G401 (cell line): ENCODE measurements around the gene GTF2H4. TPM values are rescaled to one million over a fixed set of nuclear protein-coding genes. Genes with fewer than 3 reads are reported as not detected.

ENCODE experiments used
- DNase-seq: peaks from one replicate; pipeline ENCODE4 v3.0.0-alpha.2; 2015; ENCODE audit warnings: low spot score
- in situ Hi-C: cut with HindIII; loops from 2 replicates; pipeline ENCODE4 v1.10.0; 2016; ENCODE audit warnings: low sequenced_read_pairs, mixed read lengths
- total RNA-seq: library from RNA; depleted of rRNA; stranded (reverse); fragments of >200 nt; shearing (Covaris generic); gene quantifications from 2 replicates; pipeline ENCODE4 v1.2.3, GENCODE V29; 2014; rRNA removed

The GTF2H4 gene
- total RNA-seq, 1 experiment from 2014 or later: 46.2 TPM

DNA sequence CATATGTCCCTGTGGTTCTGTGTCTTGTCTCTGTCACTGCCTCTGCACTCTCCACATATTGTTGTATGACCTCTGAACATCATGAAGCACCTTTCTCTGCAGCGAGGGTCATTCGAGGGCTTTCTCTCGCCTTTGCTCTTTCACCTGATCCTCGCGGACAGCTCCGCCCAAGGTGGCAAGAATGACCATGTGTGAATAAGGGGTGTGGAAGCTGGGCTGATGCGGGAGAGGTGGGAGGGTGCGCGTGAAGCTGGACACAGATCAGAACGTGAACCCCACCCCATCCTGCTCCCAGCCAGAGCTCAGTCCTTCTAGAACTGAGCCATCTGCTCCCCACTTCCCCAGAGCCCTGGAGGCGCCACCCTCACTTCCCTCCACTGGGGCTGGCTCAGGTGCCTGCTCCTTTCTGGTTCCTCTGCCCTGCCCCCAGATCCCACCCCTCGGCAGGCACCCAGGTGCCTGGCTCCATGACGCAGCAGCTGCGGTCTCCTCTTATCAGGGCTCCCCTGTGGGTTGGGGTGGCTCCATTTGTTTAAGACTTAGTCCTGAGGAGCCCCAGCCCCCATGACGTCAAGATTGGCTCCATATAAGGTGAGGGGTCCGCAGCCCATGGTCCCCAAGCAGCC lies 32.5 kb downstream of the GTF2H4 start, which contains the start of gene MUCL3:
Gene MUCL3, plus strand, starts transcription at position 613 of the 626 bp plus-strand sequence. CDS start 27 bp downstream, outside the sequence.
- in situ Hi-C loops: no loop called here
- no peak for DNase-seq

DNA sequence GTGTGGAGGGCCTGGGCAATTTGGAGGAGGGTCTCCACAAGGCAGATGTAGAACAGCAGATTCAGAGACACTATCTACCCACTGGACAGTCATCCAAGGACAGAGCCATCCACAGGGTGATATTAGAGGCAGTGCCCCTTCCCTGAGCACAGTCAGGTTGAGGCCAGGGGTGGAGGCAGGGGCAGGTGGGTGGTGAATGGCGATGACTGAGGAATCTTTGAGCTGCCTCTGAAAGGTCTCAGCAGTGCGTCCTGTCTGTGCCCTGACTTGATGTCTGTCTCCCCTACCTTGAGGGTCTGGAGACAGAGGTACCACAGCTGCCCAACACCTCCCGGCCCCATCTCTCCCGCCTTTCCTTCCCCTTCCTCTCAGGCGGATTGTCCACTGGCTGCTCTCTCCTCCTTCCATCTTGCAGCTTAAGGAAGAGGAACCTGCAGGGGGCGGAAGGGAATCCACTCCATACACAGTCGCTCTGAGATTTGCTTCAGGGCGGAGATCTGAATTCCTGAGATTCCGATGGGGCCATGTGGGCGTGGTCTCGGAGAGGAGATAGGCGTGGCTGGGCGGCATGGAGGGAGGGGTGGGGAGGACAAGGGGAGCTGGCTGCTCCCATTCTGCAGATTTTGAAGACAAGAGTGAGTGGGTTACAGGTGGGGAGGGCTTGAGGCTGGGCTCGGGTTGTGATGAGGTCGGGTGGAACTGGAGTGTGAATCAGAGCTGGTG lies 34.5 kb downstream of the GTF2H4 start:
- peak; percentile 3 for DNase-seq
- in situ Hi-C loops: no loop called here

DNA sequence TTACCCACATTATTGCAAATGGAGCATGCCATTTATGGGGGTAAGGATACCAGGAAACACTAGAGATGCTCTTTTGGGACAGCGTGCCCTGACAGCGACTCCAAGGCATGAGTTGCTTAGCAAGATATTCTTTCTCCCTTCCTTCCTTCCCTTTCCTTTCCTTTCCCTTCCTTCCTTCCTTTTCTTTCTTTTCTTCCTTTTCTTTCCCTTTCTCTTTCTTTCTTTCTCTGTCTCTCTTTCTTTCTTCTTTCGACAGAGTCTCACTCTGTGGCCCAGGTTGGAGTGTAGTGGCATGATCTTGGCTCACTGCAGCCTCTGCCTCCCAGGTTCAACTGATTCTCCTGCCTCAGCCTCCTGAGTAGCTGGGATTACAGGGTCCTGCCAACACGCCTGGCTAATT lies 36.0 kb downstream of the GTF2H4 start:
- in situ Hi-C loops: no loop called here
- DNase-seq: no peak

DNA sequence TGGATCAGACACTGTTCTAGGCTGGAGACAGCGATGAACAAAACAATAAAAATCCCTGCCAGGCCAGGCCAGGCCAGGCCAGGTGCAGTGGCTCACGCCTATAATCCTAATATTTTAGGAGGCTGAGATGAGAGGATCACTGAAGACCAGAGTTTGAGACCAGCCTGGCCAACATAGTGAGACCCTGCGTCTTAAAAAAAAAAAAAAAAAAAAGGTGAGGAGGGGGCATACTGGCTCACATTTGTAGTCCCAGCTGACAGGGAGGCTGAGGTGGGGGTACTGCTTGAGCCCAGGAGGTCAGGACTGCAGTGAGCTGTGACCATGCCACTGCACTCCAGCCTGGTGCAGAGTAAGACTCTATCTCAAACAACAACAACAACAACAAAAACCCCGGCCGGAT lies 37.3 kb downstream of the GTF2H4 start:
- in situ Hi-C loops: no loop called here

DNA sequence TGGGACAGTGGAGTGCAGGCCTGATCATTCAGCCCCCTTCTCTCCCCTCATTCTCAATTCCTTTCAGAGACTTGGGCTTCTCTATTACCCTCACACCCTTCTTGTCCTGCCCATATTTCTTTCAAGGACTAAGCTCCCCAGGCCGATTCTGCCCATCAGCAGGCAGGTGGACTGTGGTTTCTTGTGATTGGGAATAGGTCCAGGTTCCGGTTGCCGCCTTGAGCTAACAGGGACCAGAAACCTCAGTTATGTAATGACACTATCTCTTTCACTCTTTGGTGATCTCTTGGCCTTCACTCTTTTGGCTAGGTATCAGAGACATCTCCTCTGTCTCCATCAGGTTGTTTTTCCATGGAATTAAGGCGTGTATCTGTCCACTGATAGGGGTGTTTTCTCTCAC lies 39.2 kb downstream of the GTF2H4 start:
- in situ Hi-C loops: no loop called here
- DNase-seq: no peak

More for the DNA sequence above, 37.3 kb downstream of the GTF2H4 start:
- no peak for DNase-seq

DNA sequence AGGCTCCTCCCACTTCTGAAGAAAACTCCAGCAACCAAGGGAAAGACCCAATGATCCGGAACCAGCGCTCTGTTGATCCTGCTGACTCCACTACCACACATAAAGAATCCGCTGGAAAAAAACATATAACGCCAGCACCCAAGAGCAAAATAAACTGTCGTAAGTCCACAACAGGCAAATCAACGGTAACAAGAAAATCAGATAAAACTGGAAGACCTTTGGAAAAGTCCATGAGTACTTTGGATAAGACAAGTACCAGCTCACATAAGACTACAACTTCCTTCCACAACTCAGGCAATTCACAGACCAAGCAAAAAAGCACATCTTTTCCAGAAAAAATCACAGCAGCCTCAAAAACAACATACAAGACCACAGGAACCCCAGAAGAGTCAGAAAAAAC lies 40.8 kb downstream of the GTF2H4 start:
- DNase-seq: no peak
- in situ Hi-C loops: no loop called here

DNA sequence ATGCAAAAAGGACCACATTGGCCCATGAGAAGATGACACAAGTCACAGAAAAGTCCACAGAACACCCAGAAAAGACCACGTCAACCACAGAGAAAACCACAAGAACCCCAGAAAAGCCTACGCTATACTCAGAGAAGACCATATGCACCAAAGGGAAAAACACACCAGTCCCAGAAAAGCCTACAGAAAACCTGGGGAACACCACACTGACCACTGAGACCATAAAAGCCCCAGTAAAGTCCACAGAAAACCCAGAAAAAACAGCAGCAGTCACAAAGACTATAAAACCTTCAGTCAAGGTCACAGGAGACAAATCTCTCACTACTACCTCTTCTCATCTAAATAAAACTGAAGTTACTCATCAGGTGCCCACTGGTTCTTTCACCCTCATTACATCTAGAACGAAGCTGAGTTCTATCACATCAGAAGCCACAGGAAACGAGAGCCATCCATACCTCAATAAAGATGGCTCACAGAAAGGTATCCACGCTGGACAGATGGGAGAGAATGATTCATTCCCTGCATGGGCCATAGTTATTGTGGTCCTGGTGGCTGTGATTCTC lies 44.0 kb downstream of the GTF2H4 start:
- in situ Hi-C loops: no loop called here
- no peak for DNase-seq

DNA sequence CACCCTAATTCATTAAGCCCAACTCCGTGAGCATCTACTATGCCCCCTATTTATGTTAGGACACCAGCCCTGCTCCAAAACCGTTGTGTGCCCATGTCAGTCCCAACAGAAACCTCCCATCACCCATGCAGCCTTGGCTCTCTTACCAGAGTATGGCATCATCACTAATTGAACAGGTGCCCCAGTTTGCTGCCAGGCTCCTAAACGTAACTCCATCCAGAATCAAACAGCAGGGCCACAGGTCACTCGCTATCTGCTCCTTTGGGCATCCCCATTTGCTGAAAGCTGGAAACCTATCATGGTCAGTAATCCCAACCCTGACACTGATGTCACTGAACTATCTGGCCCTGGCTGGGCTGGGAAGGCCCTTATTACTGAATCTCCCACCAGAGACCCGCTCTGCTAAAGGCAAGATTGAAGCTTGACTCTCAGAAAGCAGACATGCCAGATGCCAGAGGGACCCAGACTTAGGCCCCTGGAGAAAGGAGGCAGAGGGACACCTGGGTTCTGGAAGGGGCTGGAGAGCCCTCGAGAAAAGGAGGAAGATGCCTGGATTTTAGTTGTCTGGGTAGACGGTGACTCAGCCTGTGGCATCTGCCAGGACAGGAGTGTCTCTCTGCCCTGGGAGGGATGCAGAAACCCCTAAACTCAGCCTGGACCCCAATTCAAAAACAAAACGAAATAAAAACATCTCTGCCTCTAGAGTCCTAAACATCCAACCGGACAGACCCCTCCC lies 46.8 kb downstream of the GTF2H4 start:
- no peak for DNase-seq
- in situ Hi-C loops: no loop called here

DNA sequence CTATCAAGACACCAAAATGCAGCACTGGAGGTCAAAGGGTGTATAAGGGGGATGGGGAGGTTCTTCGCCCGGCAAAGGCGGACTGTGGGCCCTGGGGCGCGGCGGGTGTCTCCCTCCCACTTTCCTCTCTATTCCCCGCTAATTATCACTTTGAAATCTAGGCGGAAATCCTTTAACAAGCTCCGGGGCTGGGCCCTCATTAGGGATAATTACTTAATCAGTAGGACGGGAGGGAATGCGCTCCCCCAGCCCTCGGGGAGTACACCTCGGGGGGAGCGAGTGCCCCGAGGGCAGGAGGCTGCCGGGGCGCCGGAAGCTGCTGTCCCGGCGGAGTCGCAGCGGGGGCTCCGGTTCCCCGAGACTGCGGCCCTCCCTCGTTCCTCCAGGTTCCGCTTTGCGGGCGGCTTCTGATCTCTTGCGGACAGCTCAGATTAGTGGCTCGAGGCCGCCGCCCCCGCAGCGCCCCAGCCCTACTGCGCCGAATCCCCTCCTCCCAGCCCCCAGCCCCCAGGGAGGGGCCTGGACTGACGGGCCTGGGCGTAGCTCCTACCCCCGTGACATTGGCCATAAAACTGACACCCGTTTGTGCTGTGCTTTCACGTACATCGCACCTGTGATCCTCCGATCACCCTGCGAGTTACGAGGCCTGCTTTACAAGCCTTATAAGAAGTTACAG lies 47.5 kb downstream of the GTF2H4 start:
- DNase-seq: no peak

DNA sequence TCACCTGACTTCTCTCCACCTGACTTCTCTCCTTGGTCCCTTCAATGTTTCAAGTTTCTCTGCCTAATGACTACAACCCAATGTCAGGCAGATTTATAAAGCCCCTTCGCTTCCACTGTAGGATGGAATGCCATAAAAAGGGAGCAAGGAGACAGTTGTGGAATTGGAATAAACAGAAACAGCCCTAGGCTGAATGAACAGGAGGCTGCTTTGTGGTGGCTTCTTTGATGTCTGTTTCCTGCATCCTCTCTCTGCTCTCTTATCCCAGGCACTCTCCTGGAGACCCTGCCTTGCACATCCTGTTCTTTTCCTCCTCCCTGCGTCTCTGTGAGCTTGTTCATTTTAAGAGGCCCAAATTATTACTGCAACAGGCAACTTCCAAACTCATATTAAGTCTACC lies 49.7 kb downstream of the GTF2H4 start:
- in situ Hi-C loops: no loop called here
- DNase-seq: no peak

More for the DNA sequence above, 47.5 kb downstream of the GTF2H4 start:
- in situ Hi-C loops: no loop called here

DNA sequence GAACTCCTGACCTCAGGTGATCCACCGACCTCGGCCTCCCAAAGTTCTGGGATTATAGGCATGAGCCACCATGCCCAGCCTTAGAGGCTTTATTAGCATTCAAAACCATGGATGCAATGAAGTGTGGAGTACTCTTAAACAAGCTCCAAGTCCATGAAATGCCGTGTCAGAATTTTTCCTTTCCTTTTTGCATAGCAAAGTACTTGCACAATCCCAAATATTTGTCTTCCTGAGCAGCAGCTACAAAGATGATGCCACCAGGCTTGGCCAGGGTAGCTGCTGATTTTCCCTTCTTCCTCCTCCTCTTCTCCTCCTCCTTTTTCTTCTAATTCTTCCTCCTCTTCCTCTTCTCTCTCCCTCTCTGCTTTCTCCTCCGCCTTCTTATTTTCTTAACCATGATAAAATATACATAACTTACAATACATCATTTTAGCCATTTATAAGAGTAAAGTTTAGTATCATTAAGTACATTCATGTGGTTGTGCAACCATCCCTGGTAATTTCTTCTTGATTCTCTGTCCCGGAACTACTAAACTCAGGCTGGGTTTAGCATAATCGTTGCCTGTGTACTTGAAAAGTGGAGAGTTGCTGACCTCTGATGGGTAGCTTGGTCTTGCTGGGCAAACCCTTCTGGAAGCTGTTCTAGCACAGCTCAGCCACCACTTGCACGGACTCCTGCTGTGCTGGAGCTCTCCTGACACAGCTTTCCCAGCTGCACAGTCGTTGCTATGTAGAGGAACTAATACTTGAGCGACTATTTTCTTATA lies 53.1 kb downstream of the GTF2H4 start:
- in situ Hi-C loops: no loop called here
- DNase-seq: no peak

DNA sequence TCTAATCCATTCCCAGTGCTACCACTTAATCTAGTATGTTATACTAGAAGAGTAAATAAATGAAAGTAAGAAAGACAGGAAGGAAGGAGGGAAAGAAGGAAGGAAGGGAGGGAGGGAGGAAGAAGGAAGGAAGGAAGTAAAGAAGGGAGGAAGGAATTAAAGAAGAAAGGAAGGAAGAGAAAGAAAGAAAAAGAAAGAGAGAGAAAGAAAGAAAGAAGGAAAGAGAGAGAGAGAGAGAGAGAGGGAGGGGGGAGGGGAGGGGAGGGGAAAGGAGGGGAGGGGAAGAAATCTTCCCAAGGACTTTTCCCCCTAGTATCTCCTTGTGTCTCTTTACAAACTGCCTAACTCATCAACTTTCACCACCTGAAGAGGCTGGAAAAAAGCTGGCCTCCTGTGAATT lies 54.7 kb downstream of the GTF2H4 start:
- no peak for DNase-seq
- in situ Hi-C loops: no loop called here

DNA sequence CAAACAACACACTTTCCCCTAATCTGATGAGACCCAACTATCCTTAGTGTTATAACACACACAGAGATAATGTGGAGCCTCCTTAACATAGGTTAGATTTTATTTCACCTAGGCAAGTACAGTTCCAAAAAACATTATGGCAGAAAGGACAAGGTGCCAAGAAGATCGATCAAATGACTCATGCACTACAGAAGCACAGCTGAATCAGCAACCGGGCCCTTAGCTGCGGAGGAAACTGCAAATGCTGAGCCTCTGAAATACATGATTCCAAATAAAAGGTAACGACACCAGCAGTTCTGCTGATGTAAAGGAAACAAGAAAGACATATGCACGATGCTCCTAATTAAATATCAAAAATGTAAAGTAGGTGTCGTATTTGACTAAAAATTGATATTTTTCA lies 55.6 kb downstream of the GTF2H4 start:
- DNase-seq: no peak
- in situ Hi-C loops: no loop called here

Other genes starting within 250 kb of the GTF2H4 start
- gene DHX16, start 235.2 kb upstream of the GTF2H4 start, total RNA-seq: 59.8 and 73.2 TPM in 2 replicates
- 53.7 and 54.3 TPM in 2 replicates for gene PPP1R18, start 221.6 kb upstream of the GTF2H4 start, total RNA-seq
- 2.6 and 8.8 TPM in 2 replicates for gene NRM, start 217.2 kb upstream of the GTF2H4 start, total RNA-seq
- 2.5 and 14.3 TPM in 2 replicates for gene MDC1, start 190.9 kb upstream of the GTF2H4 start, total RNA-seq
- 456 and 575 TPM in 2 replicates for gene TUBB, start 187.9 kb upstream of the GTF2H4 start, total RNA-seq
- 170 and 172 TPM in 2 replicates for gene FLOT1, start 165.5 kb upstream of the GTF2H4 start, total RNA-seq
- gene IER3, start 163.7 kb upstream of the GTF2H4 start, total RNA-seq: 257 and 297 TPM in 2 replicates
- gene DDR1, start 23.7 kb upstream of the GTF2H4 start, total RNA-seq: 131 and 141 TPM in 2 replicates
- gene VARS2, start 6.0 kb downstream of the GTF2H4 start, total RNA-seq: 74.5 and 105 TPM in 2 replicates
- not detected in 2 replicates for gene SFTA2, start 24.0 kb downstream of the GTF2H4 start, total RNA-seq
- gene MUCL3, start 32.8 kb downstream of the GTF2H4 start, total RNA-seq: not detected in 2 replicates
- not detected in 2 replicates for gene MUC21, start 75.5 kb downstream of the GTF2H4 start, total RNA-seq
- gene MUC22, start 102.3 kb downstream of the GTF2H4 start, total RNA-seq: not detected in 2 replicates
- not detected in 2 replicates for gene C6orf15, start 204.4 kb downstream of the GTF2H4 start, total RNA-seq
- not detected in 2 replicates for gene PSORS1C1, start 206.6 kb downstream of the GTF2H4 start, total RNA-seq
- gene CDSN, start 212.2 kb downstream of the GTF2H4 start, total RNA-seq: not detected in 2 replicates
- gene PSORS1C2, start 230.9 kb downstream of the GTF2H4 start, total RNA-seq: not detected in 2 replicates
- gene CCHCR1, start 249.6 kb downstream of the GTF2H4 start, total RNA-seq: 33.6 and 37.5 TPM in 2 replicates